Activated naive CD4-positive, alpha-beta T cell treated with anti-CD3 and anti-CD28 coated beads, Interleukin-2, amount 50 U/mL, for 72 hours (primary cell): ENCODE results near the gene SUCLG2. TPM values are rescaled to one million over a fixed set of nuclear protein-coding genes. Genes with fewer than 3 reads are reported as not detected.

Experiments used
- ATAC-seq, 2 donors: fragments of 150-1000 bp; cut with Tn5 transposase; 2 replicates each; pipeline ENCODE4 v1.10.0; 2021; ENCODE audit warnings: mild to moderate bottlenecking in 2 of 2, moderate library complexity in 2 of 2
- DNase-seq, 2 donors: peaks; one replicate each; pipeline ENCODE4 v3.0.0; 2021 to 2022; ENCODE audit warnings: low spot score in 2 of 2
- H3K27ac Mint-ChIP-seq, 2 donors: one replicate each; pipeline ENCODE4 v1.8.0; 2022; ENCODE audit warnings: mild to moderate bottlenecking in 2 of 2, mixed read lengths in 2 of 2
- H3K36me3 Mint-ChIP-seq, 2 donors: one replicate each; pipeline ENCODE4 v1.8.0; 2022; ENCODE audit warnings: mixed read lengths in 2 of 2
- H3K9me3 Mint-ChIP-seq, 2 donors: one replicate each; pipeline ENCODE4 v1.8.0; 2022; ENCODE audit warnings: mixed read lengths in 2 of 2
- total RNA-seq, 2 donors: library from RNA; stranded (reverse); gene quantifications; one replicate each; pipeline ENCODE4 v1.2.3, GENCODE V29; 2022

Gene SUCLG2
- total RNA-seq, 2 donors from 2014 or later: 48.1 to 70.6 TPM

DNA sequence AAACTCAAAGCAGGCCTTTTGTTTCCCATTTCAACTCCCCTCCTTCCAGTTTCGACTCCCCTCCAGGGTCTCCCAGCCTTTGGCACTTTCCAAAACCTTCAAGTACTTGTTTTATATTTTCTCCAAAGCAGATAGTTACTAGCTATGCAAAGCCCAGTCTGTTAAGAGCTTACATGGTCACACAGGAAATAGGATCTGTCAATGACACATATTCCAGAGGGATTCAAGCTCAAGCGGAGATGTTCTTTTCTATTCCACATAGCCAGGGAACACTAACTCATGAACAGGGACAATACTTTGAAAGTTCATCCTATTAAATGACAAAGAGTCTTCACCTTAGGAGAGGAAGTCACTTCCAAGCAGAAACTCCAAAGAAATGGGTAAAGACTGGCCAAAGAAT is 18.6 kb downstream of the SUCLG2 start:
- Mint-ChIP-seq H3K27ac (peak overlapping the region; percentile 77 to 89), H3K9me3 (no peaks in the 10 kb centered on the region), H3K36me3 (peaks cover 14 to 51% of the 10 kb centered on the region in 2 donors)
- no peak for ATAC-seq
- no peak for DNase-seq

DNA sequence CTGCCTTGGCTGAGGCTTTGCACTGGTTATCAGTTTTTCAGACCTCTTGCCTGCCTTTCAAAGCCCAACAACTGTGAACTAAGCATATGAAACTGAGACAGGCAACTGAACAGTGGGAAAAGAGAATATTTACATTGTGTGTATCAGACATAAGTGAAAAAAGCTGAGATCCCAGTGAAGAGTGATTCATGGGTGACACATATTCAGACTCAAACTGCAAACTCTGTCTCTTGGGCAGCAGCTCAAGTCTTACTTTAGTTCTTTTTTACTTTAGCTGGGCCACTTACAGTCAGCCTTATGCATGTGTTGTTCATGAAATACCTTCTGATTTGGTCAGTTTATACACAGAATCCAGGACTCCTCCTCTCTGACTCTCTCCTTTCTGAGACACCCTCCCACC is 19.2 kb downstream of the SUCLG2 start:
- DNase-seq: no peak
- H3K27ac Mint-ChIP-seq: peak overlapping the region; percentile 77 to 89
- peak; percentile 97 to 98 for ATAC-seq
- no peaks in the 10 kb centered on the region for H3K9me3 Mint-ChIP-seq
- peaks cover 12 to 52% of the 10 kb centered on the region in 2 donors for H3K36me3 Mint-ChIP-seq

DNA sequence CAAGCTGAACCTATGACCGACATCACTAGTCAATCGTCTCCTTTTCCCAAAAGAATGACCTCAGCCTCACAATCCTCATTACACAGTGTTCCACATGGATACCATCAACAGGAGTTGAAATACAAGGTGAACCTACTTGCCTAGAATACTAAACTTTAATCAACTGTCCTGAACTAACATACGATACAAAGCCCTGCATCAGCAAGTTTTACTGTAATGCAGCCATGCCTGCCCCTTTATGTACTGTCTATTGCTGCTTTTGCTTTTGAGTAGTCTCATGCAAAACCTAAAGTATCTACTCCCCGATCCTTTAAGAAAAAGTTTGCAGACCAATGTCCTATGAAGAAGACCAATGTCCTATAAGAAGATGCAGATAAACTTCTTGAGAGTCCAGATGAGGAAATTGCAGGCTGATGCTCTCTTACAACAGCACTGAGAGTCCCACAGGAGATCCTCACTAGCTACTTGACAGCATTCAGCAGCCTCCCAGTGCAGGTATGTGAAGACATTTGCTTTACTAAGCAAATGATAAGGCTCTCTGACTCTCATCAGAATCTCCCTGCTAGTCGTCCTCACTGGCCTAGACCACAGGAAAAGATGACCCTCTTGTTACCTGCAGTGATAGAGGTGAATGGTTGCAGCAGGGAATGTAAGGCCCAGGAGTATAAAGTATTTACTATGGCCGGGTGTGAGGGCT is 23.6 kb downstream of the SUCLG2 start:
- DNase-seq (no peak), ATAC-seq (no peak)
- Mint-ChIP-seq H3K27ac (no peak overlapping the region), H3K9me3 (peaks cover 4 to 18% of the 10 kb centered on the region in 2 donors), H3K36me3 (peaks cover 15 to 63% of the 10 kb centered on the region in 2 donors)

DNA sequence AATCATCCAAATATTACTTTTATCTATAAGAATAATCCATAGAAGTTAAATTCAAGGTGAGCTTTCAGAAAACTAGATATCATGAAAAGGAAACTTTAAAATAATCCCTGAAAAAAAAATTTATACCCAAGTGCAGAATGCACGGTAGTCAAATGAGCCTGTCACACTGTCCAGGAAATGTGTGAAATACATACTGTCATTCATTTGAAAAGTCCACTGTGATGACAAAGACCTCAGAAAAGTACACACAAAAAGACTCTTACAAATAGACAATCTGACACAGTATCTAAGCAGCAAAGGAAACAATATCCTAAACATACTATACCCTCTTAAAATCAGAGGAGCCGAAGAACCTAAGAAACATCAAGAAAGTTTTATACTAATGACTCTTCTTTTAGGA is 29.7 kb downstream of the SUCLG2 start:
- Mint-ChIP-seq H3K27ac (peak overlapping the region in 1 of 2 donors; percentile 36), H3K36me3 (peaks cover 17 to 73% of the 10 kb centered on the region in 2 donors), H3K9me3 (peaks cover 7 to 18% of the 10 kb centered on the region in 2 donors)
- ATAC-seq: no peak
- no peak for DNase-seq

DNA sequence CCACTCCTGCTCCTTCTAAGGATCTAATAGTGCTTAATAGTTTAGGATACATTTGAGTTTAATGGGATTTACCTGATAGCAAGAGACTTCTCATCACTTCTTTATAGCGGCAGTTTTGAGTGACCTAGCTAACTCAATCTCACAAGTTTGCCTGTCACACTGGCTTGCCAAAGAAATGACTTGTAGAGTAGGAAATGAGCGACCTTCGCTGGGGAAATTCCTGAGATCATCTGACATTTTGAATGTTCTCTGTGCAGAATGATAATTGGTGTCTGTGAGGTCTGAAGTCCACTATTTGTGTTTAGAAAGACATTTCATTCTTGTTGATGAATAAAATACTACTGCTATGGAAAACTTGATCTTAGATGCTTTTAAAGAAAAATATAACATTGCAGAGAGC is 30.3 kb downstream of the SUCLG2 start:
- no peak for ATAC-seq
- Mint-ChIP-seq H3K36me3 (peaks cover 16 to 71% of the 10 kb centered on the region in 2 donors), H3K9me3 (peaks cover 7 to 16% of the 10 kb centered on the region in 2 donors), H3K27ac (no peak overlapping the region)
- no peak for DNase-seq

DNA sequence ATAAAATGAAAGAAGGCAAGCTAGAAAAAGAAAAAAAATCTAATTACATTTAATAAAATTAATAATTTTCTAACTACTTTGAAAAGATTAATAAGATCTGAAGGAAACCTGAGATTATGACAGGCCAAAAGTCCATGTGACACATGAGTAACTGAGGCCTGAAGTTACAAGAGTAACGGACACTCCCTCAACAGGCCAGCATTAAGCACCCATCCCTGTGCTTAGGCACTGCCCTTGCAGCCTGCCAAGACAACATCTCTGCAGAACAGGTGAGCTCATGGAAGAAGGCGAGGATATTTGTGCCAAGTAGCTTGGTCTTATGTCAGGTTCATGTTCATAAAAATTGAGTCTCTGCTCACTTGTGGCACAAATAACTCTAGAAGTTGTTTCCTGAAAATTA is 31.8 kb downstream of the SUCLG2 start:
- H3K27ac Mint-ChIP-seq: no peak overlapping the region
- H3K36me3 Mint-ChIP-seq: peaks cover 9 to 64% of the 10 kb centered on the region in 2 donors

DNA sequence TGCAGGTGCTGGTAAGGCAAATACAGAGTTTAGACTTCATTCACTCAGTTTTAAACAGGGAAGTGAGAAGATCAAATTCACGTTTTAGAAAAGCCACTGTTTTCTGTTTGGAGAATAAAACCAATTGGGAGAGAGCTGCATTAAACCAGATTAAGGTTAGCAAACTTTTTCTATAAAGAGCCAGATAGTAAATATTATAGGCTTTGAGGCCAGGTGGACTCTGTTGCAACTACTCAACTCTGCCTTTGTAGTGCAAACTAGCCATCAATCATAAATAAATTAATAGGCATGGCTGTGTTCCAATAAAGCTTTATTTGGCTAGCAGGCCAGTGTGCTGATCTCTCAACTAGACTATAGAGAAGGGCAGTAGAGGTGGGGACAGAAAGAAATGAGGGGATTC is 33.5 kb downstream of the SUCLG2 start:
- ATAC-seq (no peak), DNase-seq (no peak)
- no peak overlapping the region for H3K27ac Mint-ChIP-seq
- H3K36me3 Mint-ChIP-seq: peaks cover 18 to 60% of the 10 kb centered on the region in 2 donors
- H3K9me3 Mint-ChIP-seq: peaks cover 0 to 4% of the 10 kb centered on the region in 2 donors

More for the DNA sequence above, 31.8 kb downstream of the SUCLG2 start:
- peaks cover 7 to 10% of the 10 kb centered on the region in 2 donors for H3K9me3 Mint-ChIP-seq
- no peak for DNase-seq
- no peak for ATAC-seq

DNA sequence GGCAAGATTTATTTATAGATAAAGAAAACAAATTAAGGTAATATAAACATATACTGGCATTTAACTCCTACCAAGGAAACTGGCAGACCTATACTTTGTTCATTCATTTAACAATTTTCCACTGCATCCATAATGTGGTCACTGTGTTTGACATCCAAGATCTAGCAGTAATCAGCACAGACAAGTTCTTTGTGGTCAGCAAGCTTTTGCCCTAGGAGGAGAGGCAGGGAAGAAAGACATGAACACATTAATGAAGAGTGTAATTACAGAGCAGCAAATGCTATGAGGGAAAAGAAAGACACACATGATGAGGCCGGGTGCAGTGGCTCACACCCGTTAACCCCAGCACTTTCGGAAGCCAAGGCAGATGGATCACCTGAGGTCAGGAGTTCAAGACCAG is 34.4 kb downstream of the SUCLG2 start:
- DNase-seq (no peak), ATAC-seq (no peak)
- no peak overlapping the region for H3K27ac Mint-ChIP-seq
- peaks cover 0 to 4% of the 10 kb centered on the region in 2 donors for H3K9me3 Mint-ChIP-seq
- H3K36me3 Mint-ChIP-seq: peaks cover 19 to 59% of the 10 kb centered on the region in 2 donors

DNA sequence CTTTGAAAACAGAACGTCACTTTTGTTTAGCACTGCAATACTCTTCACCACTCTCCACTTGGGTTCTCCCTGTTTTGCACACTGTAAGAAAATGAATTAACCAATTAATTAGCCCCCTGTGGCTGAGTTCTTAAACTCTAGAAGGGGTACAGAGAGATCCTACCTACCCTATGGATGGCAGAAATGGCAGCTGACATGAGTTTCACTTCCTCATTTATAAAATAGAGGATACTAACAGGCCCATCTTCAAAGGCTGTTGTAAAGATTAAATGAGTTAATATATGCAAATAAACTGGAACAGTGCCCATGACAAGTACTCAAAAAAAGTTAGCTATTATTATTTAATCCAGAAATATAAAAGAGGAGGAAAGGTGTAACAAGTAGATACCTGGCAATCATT is 36.9 kb downstream of the SUCLG2 start:
- no peak for DNase-seq
- H3K36me3 Mint-ChIP-seq: peaks cover 29 to 58% of the 10 kb centered on the region in 2 donors
- peaks cover 0 to 5% of the 10 kb centered on the region in 2 donors for H3K9me3 Mint-ChIP-seq
- no peak overlapping the region for H3K27ac Mint-ChIP-seq
- ATAC-seq: no peak

DNA sequence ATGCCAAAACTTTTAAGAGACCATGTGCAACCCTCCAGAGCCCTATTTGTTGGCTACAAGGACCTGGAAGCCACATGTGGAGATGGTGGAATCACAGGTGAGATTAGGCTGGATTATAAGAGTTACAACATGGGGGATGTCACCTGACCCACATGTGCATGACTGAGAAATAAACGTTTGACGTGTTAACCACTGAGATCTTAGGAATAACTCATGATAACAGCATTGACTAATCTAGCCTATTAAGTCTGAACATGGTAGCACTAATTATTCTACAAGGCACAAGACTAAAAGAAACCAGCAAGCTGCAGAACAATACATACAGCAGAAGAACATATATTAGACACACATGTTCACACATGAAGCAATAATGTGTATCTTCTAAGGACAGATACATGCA is 38.4 kb downstream of the SUCLG2 start:
- DNase-seq (no peak), ATAC-seq (no peak)
- Mint-ChIP-seq H3K27ac (peak overlapping the region in 1 of 2 donors; percentile 10), H3K36me3 (peaks cover 29 to 64% of the 10 kb centered on the region in 2 donors), H3K9me3 (peaks cover 0 to 5% of the 10 kb centered on the region in 2 donors)

DNA sequence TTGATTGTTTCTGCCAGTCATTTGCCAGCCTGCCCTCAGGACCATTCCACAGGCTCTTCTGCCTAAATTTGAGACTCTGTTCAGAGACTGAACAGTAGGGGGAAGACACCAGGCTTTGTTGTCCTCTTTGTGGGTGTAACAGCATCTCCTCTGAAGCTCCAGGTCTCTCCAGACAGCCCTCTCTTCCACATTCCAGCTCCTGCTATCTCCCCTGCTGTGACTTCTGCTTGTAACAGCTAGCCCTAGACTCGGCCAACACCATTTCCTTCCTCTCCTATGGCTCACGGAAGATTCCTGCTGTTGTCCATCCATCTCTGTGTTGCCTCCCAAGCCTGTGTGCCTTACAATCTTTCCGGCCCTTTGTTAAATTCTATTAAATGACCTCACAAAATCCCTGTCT is 40.2 kb downstream of the SUCLG2 start:
- DNase-seq (no peak), ATAC-seq (no peak)
- peaks cover 3 to 5% of the 10 kb centered on the region in 2 donors for H3K9me3 Mint-ChIP-seq
- H3K36me3 Mint-ChIP-seq: peaks cover 43 to 78% of the 10 kb centered on the region in 2 donors
- H3K27ac Mint-ChIP-seq: no peak overlapping the region

DNA sequence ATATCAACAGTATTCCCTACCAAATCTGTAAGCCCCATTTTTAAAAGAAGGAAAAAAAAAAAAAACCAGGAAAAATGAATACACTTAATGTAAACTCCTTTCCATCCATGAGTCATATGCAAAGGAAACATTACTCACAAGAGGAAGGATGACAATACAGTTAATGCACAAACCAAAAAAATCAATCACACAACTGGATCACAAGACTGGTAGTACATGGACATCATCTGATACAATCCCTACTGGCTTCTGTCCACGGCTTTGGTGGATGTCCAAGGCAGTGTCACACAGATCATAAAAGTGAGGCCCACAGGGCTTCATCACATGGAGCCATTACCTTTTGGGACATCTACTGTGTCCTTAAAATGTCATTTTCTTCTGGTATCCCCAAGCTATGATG is 44.0 kb downstream of the SUCLG2 start:
- no peak for ATAC-seq
- H3K36me3 Mint-ChIP-seq: peaks cover 45 to 78% of the 10 kb centered on the region in 2 donors
- H3K9me3 Mint-ChIP-seq: peaks cover 5 to 15% of the 10 kb centered on the region in 2 donors
- DNase-seq: no peak
- peak overlapping the region in 1 of 2 donors; percentile 29 for H3K27ac Mint-ChIP-seq

DNA sequence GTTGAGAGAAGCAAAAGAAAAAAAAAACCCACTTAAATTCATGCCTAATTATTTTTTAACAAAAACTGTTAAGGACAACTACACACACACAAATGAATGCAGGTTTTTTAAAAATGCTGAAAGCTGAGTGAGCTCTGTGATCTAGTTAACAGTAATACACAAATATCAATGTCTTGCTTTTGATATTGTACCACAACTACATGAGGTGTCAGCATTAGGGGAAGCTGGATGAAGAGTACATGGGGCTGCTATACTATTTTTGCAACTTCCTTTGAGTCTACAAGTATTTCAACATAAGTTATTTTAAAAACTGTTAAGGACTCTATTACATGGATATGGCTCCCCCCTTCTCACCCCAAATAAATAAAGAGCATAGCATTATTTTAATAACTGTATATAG is 44.7 kb downstream of the SUCLG2 start:
- H3K27ac Mint-ChIP-seq: no peak overlapping the region
- ATAC-seq: no peak
- peaks cover 38 to 78% of the 10 kb centered on the region in 2 donors for H3K36me3 Mint-ChIP-seq
- no peak for DNase-seq
- peaks cover 5 to 15% of the 10 kb centered on the region in 2 donors for H3K9me3 Mint-ChIP-seq

DNA sequence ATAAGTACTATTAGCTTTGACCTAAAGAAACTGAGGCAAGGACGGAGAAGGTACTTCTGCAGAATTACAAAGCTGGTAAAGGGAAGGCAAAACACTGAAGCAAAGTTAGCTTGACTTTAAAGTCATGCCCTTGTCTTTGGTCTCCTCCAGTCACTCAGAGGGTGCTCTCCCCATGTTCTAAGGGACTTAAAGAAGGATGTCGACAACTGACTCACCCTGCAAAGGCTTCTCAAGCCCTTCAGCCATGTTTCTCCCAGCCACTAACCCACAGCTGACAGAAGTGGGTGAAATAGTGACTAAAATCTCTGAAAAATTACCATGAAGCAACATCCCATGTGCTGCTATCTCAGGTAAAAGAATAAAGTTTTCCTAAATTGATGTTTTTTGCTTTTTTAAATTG is 46.4 kb downstream of the SUCLG2 start:
- H3K27ac Mint-ChIP-seq: peak overlapping the region in 1 of 2 donors; percentile 19
- ATAC-seq: peak in 1 of 2 donors; percentile 46
- peaks cover 0 to 15% of the 10 kb centered on the region in 2 donors for H3K9me3 Mint-ChIP-seq
- H3K36me3 Mint-ChIP-seq: peaks cover 35 to 74% of the 10 kb centered on the region in 2 donors
- DNase-seq: no peak

DNA sequence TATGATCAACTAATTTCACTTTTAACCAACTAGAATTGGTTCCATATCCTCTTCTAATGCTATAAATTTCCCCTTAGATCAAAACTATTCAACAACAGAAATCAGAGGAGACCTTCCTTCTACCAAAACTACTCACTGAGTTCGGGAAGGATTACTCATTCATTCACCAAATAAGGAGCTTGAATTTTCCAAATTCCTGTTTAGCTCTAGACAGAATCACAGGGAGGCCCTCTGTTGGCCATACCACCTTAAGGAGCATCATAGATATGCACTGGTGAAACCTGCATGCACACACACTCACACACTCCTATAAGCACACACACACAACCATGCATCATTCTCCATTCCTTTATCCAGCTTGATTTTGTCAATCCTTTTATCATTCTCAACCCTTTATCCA is 49.0 kb downstream of the SUCLG2 start:
- Mint-ChIP-seq H3K36me3 (peaks cover 33 to 54% of the 10 kb centered on the region in 2 donors), H3K27ac (peak overlapping the region; percentile 10 to 76), H3K9me3 (peaks cover 0 to 15% of the 10 kb centered on the region in 2 donors)
- DNase-seq (no peak), ATAC-seq (peak; percentile 66 to 71)

DNA sequence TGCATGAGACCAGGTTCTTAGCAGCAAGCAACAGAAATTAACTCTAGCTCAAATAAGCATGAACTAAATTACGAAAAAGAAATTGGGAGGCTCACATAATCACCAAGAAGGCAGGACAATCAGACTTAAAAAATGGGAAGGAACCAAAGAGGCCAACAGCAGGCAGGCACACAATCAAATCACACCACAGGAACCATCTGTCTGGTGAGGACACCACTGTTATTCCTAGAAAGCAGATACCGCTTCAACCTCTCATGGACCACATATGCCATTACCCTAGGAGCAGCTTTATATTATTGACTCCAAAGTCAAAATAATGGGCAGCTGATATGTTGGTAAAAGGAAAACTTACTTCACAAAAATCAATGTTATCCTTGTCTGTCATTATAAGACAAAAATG is 51.6 kb downstream of the SUCLG2 start:
- Mint-ChIP-seq H3K27ac (no peak overlapping the region), H3K9me3 (peaks cover 0 to 3% of the 10 kb centered on the region in 2 donors), H3K36me3 (peaks cover 20 to 48% of the 10 kb centered on the region in 2 donors)
- ATAC-seq (no peak), DNase-seq (no peak)

DNA sequence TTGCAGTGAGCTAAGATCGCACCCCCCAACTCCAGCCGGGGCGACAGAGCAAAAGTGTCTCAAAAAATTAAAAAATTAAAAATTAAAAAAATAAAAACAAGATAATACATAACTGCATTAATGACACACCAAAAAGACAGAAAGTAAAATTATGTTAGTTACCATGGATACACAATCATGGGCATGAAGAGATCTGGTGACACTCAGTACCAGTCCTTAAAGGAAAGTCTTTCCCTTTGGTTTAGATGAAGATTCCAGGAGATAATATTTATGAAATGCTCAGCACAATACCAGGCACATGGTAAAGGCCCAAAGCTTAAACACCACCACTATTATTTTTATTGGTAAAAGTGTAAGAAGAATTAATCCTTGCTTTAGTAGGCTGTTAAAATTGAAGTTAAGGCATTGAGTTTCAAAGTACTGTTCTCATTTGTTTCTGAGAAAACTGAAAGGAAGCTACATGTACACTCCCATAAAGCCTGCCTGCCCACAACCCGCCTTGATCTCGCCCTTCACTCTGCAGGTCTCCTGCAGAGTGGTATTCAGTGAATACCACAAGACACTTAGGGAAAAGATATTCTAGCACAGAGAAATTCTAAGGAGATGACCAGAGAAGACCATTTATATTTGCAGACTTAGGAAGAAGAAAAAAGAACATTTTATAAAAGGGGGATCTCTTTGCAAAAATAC is 52.3 kb downstream of the SUCLG2 start:
- H3K36me3 Mint-ChIP-seq: peaks cover 16 to 42% of the 10 kb centered on the region in 2 donors

More for the DNA sequence above, 52.3 kb downstream of the SUCLG2 start:
- Mint-ChIP-seq H3K9me3 (no peaks in the 10 kb centered on the region), H3K27ac (peak overlapping the region in 1 of 2 donors; percentile 18)
- DNase-seq (no peak), ATAC-seq (peak in 1 of 2 donors; percentile 39)
